CD4-positive, alpha-beta T cell (primary cell): ENCODE measurements around the gene SOSTDC1. TPM values are rescaled to one million over a fixed set of nuclear protein-coding genes. Genes with fewer than 3 reads are reported as not detected.
A peak's percentile ranks its signal among the peaks of the same experiment; 100 is the strongest.

Source experiments
- ATAC-seq: fragments of 200-7000 bp; cut with Tn5 transposase; one replicate; pipeline ENCODE4 v1.10.0; 2022; ENCODE audit warnings: mild to moderate bottlenecking; ENCODE audit not compliant: poor library complexity
- CTCF ChIA-PET: fragments of 350-600 bp; sonication (Branson Sonifier 250); formaldehyde crosslinking; loops from one replicate; lab custom pipeline; 2021; ENCODE audit warnings: antibody characterized with exemption, inconsistent platforms; lab: Charles Lee
- POLR2A ChIA-PET: fragments of 350-600 bp; sonication (Branson Sonifier 250); formaldehyde crosslinking; loops from one replicate; lab custom pipeline; 2021; ENCODE audit warnings: antibody characterized with exemption, inconsistent platforms; lab: Charles Lee
- DNase-seq, 14 experiments: peaks; one replicate each; pipeline ENCODE4 v3.0.0-alpha.2; 2013 to 2020; ENCODE audit warnings: mixed read lengths in 2 of 14
- H3K27ac ChIP-seq, 2 donors: one replicate each; pipeline versions ENCODE4 v1.5.1 to v1.7.0; 2013; ENCODE audit warnings: low read length in 2 of 2, low read depth in 1 of 2, mild to moderate bottlenecking in 1 of 2
- H3K27me3 ChIP-seq, 2 experiments: 1 replicate in 1 of 2; 2 replicates in 1 of 2; pipeline versions ENCODE4 v1.6.1 to v1.7.0; 2013; ENCODE audit warnings: low read length in 2 of 2, control low read depth in 1 of 2, mild to moderate bottlenecking in 1 of 2, moderate library complexity in 1 of 2; ENCODE audit not compliant: insufficient read depth in 2 of 2, control insufficient read depth in 1 of 2
- H3K36me3 ChIP-seq: one replicate; pipeline ENCODE4 v1.6.1; 2013; ENCODE audit warnings: low read length, control low read depth; ENCODE audit not compliant: insufficient read depth
- H3K4me1 ChIP-seq: one replicate; pipeline ENCODE4 v1.6.1; 2013; ENCODE audit warnings: low read length, control low read depth; ENCODE audit not compliant: insufficient read depth
- H3K4me3 ChIP-seq: one replicate; pipeline ENCODE4 v1.5.1; 2013; ENCODE audit warnings: mild to moderate bottlenecking, low read length, moderate library complexity
- H3K9me3 ChIP-seq, 2 experiments: 1 replicate in 1 of 2; 2 replicates in 1 of 2; pipeline versions ENCODE4 v1.6.1 to v1.7.0; 2013; ENCODE audit warnings: low read length in 2 of 2, mild to moderate bottlenecking in 2 of 2, control low read depth in 1 of 2, moderate library complexity in 1 of 2; ENCODE audit not compliant: control insufficient read depth in 1 of 2, insufficient read depth in 1 of 2
- H3K27ac Mint-ChIP-seq: one replicate; pipeline ENCODE4 v1.8.0; 2020; ENCODE audit warnings: mixed read lengths
- H3K27me3 Mint-ChIP-seq: one replicate; pipeline ENCODE4 v1.8.0; 2021; ENCODE audit warnings: mixed read lengths
- H3K36me3 Mint-ChIP-seq: one replicate; pipeline ENCODE4 v1.8.0; 2021; ENCODE audit warnings: low read depth, mixed read lengths
- H3K4me1 Mint-ChIP-seq: one replicate; pipeline ENCODE4 v1.8.0; 2021; ENCODE audit warnings: low read depth, mixed read lengths
- H3K4me3 Mint-ChIP-seq: one replicate; pipeline ENCODE4 v1.8.0; 2020; ENCODE audit warnings: mild to moderate bottlenecking, mixed read lengths
- H3K9me3 Mint-ChIP-seq: one replicate; pipeline ENCODE4 v1.8.0; 2020; ENCODE audit warnings: mixed read lengths
- intact Hi-C, 2 experiments: fragments of 100-400 bp; cut with DNase I in 1 of 2; cut with micrococcal nuclease in 1 of 2; formaldehyde crosslinking; loops; one replicate each; pipeline versions ENCODE4 v1.15.1 to v1.9.0; 2023 to 2025; cut with DNase I, micrococcal nuclease
- total RNA-seq, 174 experiments: library from RNA in 2 of 174; stranded (reverse) in 2 of 174; gene quantifications; one replicate each; pipeline ENCODE4 v1.2.3 and lab custom pipeline; 2021 to 2026
- TF ChIP-seq, protein P1 (sequence below): fragments of 200-600 bp; IDR thresholded peaks from one replicate; pipeline ENCODE4 v1.8.0; 2022; ENCODE audit warnings: antibody characterized with exemption, mild to moderate bottlenecking

Gene SOSTDC1
- total RNA-seq, 2 experiments from 2014 or later = not detected

DNA sequence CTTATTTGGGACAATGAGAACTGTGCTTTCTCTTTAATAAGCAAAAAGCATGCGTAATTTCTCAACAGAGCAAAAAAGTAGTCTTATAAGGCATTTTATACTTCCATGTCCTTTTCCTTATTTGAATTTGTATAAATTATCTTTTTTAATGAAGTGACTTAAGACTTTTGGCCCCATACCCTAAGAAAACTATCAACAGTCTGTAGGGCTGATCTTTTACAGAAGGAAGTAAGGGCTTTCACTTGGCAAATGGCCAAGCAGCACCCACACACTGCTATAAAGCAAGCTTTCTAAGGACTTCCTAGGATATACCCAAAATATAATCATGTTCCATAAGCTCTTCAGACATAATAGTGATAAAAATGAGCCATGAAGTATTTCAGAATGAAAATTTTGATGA is 47.6 kb downstream of the SOSTDC1 start:
- intact Hi-C loops = loop anchor here in 1 of 2 experiments (5.0 kb wide), 1 partner anchor 1519 kb away; no protein-coding TSS in a partner anchor
- Mint-ChIP-seq H3K4me1 (peaks cover 23% of the 10 kb centered on the region), H3K4me3 (no peak overlapping the region), H3K36me3 (no peaks in the 10 kb centered on the region), H3K9me3 (no peaks in the 10 kb centered on the region), H3K27me3 (no peaks in the 10 kb centered on the region), H3K27ac (no peak overlapping the region)
- no peak overlapping the region for H3K4me3 ChIP-seq
- no peaks in the 10 kb centered on the region for H3K36me3 ChIP-seq
- H3K9me3 ChIP-seq = no peaks in the 10 kb centered on the region
- ATAC-seq (no peak), DNase-seq (peak in 1 of 14 experiments; percentile 12)
- TF ChIP-seq, protein P1, sequence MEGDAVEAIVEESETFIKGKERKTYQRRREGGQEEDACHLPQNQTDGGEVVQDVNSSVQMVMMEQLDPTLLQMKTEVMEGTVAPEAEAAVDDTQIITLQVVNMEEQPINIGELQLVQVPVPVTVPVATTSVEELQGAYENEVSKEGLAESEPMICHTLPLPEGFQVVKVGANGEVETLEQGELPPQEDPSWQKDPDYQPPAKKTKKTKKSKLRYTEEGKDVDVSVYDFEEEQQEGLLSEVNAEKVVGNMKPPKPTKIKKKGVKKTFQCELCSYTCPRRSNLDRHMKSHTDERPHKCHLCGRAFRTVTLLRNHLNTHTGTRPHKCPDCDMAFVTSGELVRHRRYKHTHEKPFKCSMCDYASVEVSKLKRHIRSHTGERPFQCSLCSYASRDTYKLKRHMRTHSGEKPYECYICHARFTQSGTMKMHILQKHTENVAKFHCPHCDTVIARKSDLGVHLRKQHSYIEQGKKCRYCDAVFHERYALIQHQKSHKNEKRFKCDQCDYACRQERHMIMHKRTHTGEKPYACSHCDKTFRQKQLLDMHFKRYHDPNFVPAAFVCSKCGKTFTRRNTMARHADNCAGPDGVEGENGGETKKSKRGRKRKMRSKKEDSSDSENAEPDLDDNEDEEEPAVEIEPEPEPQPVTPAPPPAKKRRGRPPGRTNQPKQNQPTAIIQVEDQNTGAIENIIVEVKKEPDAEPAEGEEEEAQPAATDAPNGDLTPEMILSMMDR = no peak
- no peaks in the 10 kb centered on the region for H3K27me3 ChIP-seq
- peaks cover 14% of the 10 kb centered on the region for H3K4me1 ChIP-seq
- no peak overlapping the region for H3K27ac ChIP-seq
- ChIA-PET CTCF (no interaction called here), POLR2A (no interaction called here)

DNA sequence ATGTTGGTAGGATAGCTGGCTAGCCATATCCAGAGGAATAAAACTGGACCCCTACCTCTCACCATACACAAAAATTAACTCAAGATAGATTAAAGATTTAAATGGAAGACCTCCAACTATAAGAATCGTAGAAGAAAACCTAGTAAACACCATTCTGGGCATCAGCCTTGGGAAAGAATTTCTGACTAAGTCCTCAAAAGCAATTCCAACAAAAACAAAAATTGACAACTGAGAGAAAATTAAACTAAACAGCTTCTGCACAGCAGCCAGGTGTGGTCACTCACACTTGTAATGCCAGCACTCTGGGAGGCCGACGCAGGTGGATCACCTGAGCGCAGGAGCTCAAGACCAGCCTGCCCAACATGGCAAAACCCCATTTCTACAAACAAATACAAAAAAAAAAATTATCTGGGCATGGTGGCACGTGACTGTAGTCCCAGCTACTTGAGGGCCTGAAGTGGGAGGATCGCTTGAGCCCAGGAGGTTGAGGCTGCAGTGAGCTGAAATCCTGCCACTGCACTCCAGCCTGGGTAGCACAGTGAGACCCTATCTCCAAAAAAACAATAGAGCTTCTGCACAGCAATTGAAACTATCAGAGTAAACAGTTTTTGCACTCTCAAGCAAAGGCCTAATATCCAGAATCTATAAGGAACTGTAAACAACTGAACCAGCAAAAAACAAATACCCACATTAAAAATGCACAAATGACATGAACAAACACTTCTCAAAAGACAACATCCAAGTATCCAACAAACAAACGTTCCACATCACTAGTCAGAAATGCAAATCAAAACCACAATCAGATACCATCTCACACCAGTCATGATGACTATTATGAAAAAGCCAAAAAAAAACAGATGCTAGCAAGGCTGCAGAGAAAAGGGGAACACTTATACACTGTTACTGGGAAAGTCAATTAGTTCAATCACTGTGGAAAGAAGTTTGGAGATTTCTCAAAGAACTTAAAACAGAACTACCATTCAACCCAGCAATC is 49.0 kb downstream of the SOSTDC1 start:
- Mint-ChIP-seq H3K27me3 (no peaks in the 10 kb centered on the region), H3K27ac (no peak overlapping the region), H3K4me1 (peaks cover 17% of the 10 kb centered on the region), H3K36me3 (no peaks in the 10 kb centered on the region), H3K4me3 (no peak overlapping the region), H3K9me3 (no peaks in the 10 kb centered on the region)
- H3K27ac ChIP-seq = no peak overlapping the region
- H3K9me3 ChIP-seq = no peaks in the 10 kb centered on the region
- DNase-seq (no peak), ATAC-seq (no peak)
- TF ChIP-seq, protein P1 = no peak
- no peaks in the 10 kb centered on the region for H3K36me3 ChIP-seq
- no peak overlapping the region for H3K4me3 ChIP-seq
- POLR2A ChIA-PET = no interaction called here
- H3K27me3 ChIP-seq = no peaks in the 10 kb centered on the region
- CTCF ChIA-PET = interaction anchor here (1.2 kb wide), 1 partner anchor 20 kb away, joined by 3 read pairs; no protein-coding TSS in a partner anchor
- intact Hi-C loops = loop anchor here in 1 of 2 experiments (5.0 kb wide), 1 partner anchor 1521 kb away; no protein-coding TSS in a partner anchor
- H3K4me1 ChIP-seq = peaks cover 10% of the 10 kb centered on the region

DNA sequence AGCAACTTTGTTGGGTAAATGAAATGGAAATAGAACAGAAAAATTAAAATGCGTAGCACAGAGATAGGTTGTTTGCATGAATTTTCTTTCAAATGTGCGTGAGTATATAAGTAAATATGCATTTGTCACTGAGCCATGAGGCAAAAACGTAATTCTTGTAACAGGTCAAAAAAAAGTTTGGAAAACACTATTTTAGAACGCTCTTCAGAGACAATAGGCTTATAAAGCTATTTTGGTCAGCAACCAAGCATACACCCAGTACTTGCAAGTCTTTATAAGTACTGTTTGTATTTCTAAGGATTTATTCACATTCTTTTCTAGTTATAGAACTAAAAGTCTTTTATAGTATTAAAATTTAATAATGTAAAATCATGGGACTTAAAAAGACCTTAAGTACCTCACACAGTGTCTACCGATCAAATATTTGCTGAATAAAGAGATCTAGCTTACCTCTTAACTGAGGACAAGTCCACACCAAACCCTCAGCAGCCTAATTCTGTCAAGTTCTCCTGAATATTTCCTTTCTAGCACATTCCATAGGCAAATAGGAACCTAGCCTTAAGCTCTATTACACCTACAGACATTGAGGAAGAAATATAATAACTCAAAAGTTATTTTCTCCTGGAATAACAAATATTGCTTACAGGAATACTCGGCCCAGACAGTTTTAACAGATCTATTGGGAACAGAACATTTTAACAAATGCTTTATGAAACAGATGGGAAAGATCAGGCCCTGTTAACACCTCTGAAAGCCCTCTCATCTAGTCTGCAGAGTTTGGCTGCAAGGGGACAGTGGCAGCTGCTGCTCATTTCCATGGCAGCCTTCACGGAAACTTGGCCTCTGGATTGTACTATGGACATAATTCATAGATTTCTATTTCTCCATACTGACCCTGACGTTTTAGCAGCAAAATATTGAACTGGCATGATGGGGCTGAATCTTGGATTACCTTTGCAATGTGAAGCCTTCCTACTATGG is 53.0 kb downstream of the SOSTDC1 start:
- TF ChIP-seq, protein P1 = no peak
- Histone ChIP-seq H3K27ac (no peak overlapping the region), H3K4me1 (no peaks in the 10 kb centered on the region), H3K9me3 (no peaks in the 10 kb centered on the region), H3K36me3 (no peaks in the 10 kb centered on the region), H3K4me3 (no peak overlapping the region), H3K27me3 (no peaks in the 10 kb centered on the region)
- Mint-ChIP-seq H3K4me3 (no peak overlapping the region), H3K9me3 (no peaks in the 10 kb centered on the region), H3K27me3 (no peaks in the 10 kb centered on the region), H3K27ac (no peak overlapping the region), H3K36me3 (no peaks in the 10 kb centered on the region), H3K4me1 (no peaks in the 10 kb centered on the region)
- ChIA-PET CTCF (no interaction called here), POLR2A (no interaction called here)
- intact Hi-C loops = no loop called here
- no peak for DNase-seq
- no peak for ATAC-seq
